Suprapubic skin (tissue), 3 donors: ENCODE results near the gene PTPN14.

Source experiments
- CTCF ChIP-seq, 2 donors: fragments of 200-600 bp in 1 of 2; fragments of 450-650 bp in 1 of 2; sonication (generic) in 1 of 2; IDR thresholded peaks; one replicate each; pipeline ENCODE4 v1.5.1; 2016 to 2019; ENCODE audit warnings: antibody characterized with exemption in 2 of 2, mild to moderate bottlenecking in 1 of 2, moderate library complexity in 1 of 2
- EP300 ChIP-seq: sonication (generic); formaldehyde crosslinking; IDR thresholded peaks from one replicate; pipeline ENCODE4 v1.6.1; 2017; ENCODE audit warnings: antibody characterized with exemption
- POLR2A ChIP-seq, 2 donors: fragments of 450-650 bp; IDR thresholded peaks; one replicate each; pipeline ENCODE4 v1.6.1; 2017; ENCODE audit warnings: antibody characterized with exemption in 2 of 2, mild to moderate bottlenecking in 2 of 2, moderate library complexity in 2 of 2

- TF ChIP-seq POLR2A (IDR thresholded peaks at IDR 0.05) = no peak
- no peak for TF ChIP-seq CTCF (IDR thresholded peaks at IDR 0.05)
- TF ChIP-seq EP300 = no peak
These were observed 27.8 kb upstream of the PTPN14 start for GRCh38 chr1:214579183-214579582.
